Gastroesophageal sphincter (tissue), 3 donors: ENCODE results near the gene KDM4C.

ENCODE experiments used
- CTCF ChIP-seq, 4 experiments: fragments of 200-600 bp in 2 of 4; fragments of 450-650 bp in 2 of 4; sonication (generic) in 1 of 4; IDR thresholded peaks; one replicate each; pipeline ENCODE4 v1.5.1; 2017 to 2019; ENCODE audit warnings: antibody characterized with exemption in 4 of 4, mild to moderate bottlenecking in 2 of 4, moderate library complexity in 2 of 4
- EP300 ChIP-seq: sonication (generic); formaldehyde crosslinking; IDR thresholded peaks from one replicate; pipeline ENCODE4 v1.6.1; 2017; ENCODE audit warnings: antibody characterized with exemption, mild to moderate bottlenecking
- POLR2A ChIP-seq, 2 donors: fragments of 450-650 bp; IDR thresholded peaks; one replicate each; pipeline ENCODE4 v1.6.1; 2017; ENCODE audit warnings: antibody characterized with exemption in 2 of 2, mild to moderate bottlenecking in 2 of 2, moderate library complexity in 1 of 2
- POLR2AphosphoS5 ChIP-seq: sonication (generic); formaldehyde crosslinking; IDR thresholded peaks from one replicate; pipeline ENCODE4 v1.6.1; 2017; ENCODE audit warnings: antibody characterized with exemption

GRCh38 chr9:6943293-6943692 lies 185.5 kb downstream of the KDM4C start:
- TF ChIP-seq CTCF (IDR thresholded peaks at IDR 0.05): no peak
- no peak for TF ChIP-seq POLR2A (IDR thresholded peaks at IDR 0.05)
- TF ChIP-seq POLR2AphosphoS5: no peak
- TF ChIP-seq EP300: no peak
